GM19240 (cell line): ENCODE data around the gene TMX1.
A peak's percentile ranks its signal among the peaks of the same experiment; 100 is the strongest.
"Not testable (repeated sequence)": the region's sequence is repeated elsewhere in the genome, so short reads cannot be mapped to it uniquely, and the experiment has no call there.

Source experiments
- DNase-seq: peaks from one replicate; pipeline ENCODE4 v3.0.0; 2011; ENCODE audit warnings: low spot score; ENCODE audit not compliant: insufficient read length

TMX1 gene

GRCh38 chr14:51239813-51240803, at the start of gene TMX1:
TMX1 (plus strand) TSS chr14:51240247; CDS start chr14:51240293, 46 bp downstream.
- DNase-seq = peak; percentile 74

- no peak for DNase-seq
Measured at GRCh38 chr14:51201890-51202289, 38.2 kb upstream of the TMX1 start.

- DNase-seq = no peak
Measured at GRCh38 chr14:51202914-51203665, 37.0 kb upstream of the TMX1 start.

- DNase-seq = no peak
Measured at GRCh38 chr14:51203881-51204280, 36.2 kb upstream of the TMX1 start.

- no peak for DNase-seq
Measured at GRCh38 chr14:51205486-51205885, 34.6 kb upstream of the TMX1 start.

- no peak for DNase-seq
Measured at GRCh38 chr14:51206462-51206861, 33.6 kb upstream of the TMX1 start.

- no peak for DNase-seq
Measured at GRCh38 chr14:51207621-51208020, 32.4 kb upstream of the TMX1 start.

GRCh38 chr14:51208982-51209381, 31.1 kb upstream of the TMX1 start:
- no peak for DNase-seq

- DNase-seq = no peak
Measured at GRCh38 chr14:51209457-51209856, 30.6 kb upstream of the TMX1 start.

- no peak for DNase-seq
Measured at GRCh38 chr14:51210594-51210993, 29.5 kb upstream of the TMX1 start.

GRCh38 chr14:51211149-51211548, 28.9 kb upstream of the TMX1 start:
- DNase-seq = no peak

- no peak for DNase-seq
Measured at GRCh38 chr14:51216602-51217001, 23.4 kb upstream of the TMX1 start.

GRCh38 chr14:51219473-51220448, 20.3 kb upstream of the TMX1 start:
- no peak for DNase-seq

GRCh38 chr14:51223463-51223862, 16.6 kb upstream of the TMX1 start:
- not testable (repeated sequence) for DNase-seq

- DNase-seq = no peak
Measured at GRCh38 chr14:51224551-51224950, 15.5 kb upstream of the TMX1 start.

- DNase-seq = no peak
Measured at GRCh38 chr14:51225751-51226150, 14.3 kb upstream of the TMX1 start.

- DNase-seq = no peak
Measured at GRCh38 chr14:51228391-51228790, 11.7 kb upstream of the TMX1 start.

GRCh38 chr14:51228890-51229289, 11.2 kb upstream of the TMX1 start:
- no peak for DNase-seq

- no peak for DNase-seq
Measured at GRCh38 chr14:51236314-51236713, 3.7 kb upstream of the TMX1 start.

GRCh38 chr14:51240804-51241380, 845 bp downstream of the TMX1 start:
- DNase-seq = no peak
